A549 (cell line): Measurements from ENCODE around the gene GPRIN1. TPM values are rescaled to one million over a fixed set of nuclear protein-coding genes. Genes with fewer than 3 reads are reported as not detected.

Experiments
- ATAC-seq, 2 experiments: fragments of 200-7000 bp in 1 of 2; fragments of >200 bp in 1 of 2; cut with Nextera tagmentation in 1 of 2; cut with Tn5 transposase in 1 of 2; 3 replicates each; pipeline versions ENCODE4 v1.8.0 to v1.9.1; 2018 to 2020; ENCODE audit warnings: mild to moderate bottlenecking in 1 of 2, moderate library complexity in 1 of 2
- CTCF ChIA-PET: fragments of 300-600 bp; sonication (Branson Sonifier 250); formaldehyde crosslinking; extraction: SDS; loops from one replicate; lab custom pipeline; 2021; ENCODE audit warnings: antibody characterized with exemption, inconsistent platforms; lab: Yijun Ruan, JAX
- POLR2A ChIA-PET: fragments of 350-600 bp; formaldehyde crosslinking; extraction: SDS; loops from one replicate; lab custom pipeline; 2021; ENCODE audit warnings: antibody characterized with exemption, inconsistent platforms; lab: Yijun Ruan, JAX
- DNase-seq, 2 experiments: peaks; one replicate each; pipeline versions ENCODE4 v3.0.0 to v3.0.0-alpha.2; 2011 to 2016; ENCODE audit warnings: low read depth in 1 of 2, low spot score in 1 of 2
- FAIRE-seq: peaks from 2 replicates; lab custom pipeline; 2011; peaks lifted over from hg19 to GRCh38; lab: Jason Lieb, UNC
- H3K27ac ChIP-seq, 2 experiments: fragments of >200 bp; sonication (Bioruptor Twin); formaldehyde crosslinking; 3 replicates each; pipeline ENCODE4 v1.5.1; 2016 to 2017
- H3K4me1 ChIP-seq: fragments of >200 bp; sonication (Bioruptor Twin); formaldehyde crosslinking; 3 replicates; pipeline ENCODE4 v1.6.1; 2016
- H3K4me2 ChIP-seq: fragments of >200 bp; sonication (Bioruptor Twin); formaldehyde crosslinking; 3 replicates; pipeline ENCODE4 v1.6.1; 2016
- H3K4me3 ChIP-seq: fragments of >200 bp; sonication (Bioruptor Twin); formaldehyde crosslinking; 3 replicates; pipeline ENCODE4 v1.5.1; 2016
- H3K9me3 ChIP-seq: fragments of >200 bp; sonication (Bioruptor Twin); formaldehyde crosslinking; 3 replicates; pipeline ENCODE4 v1.6.1; 2016
- ATOH8 ChIP-seq: fragments of 250-450 bp; sonication (Bioruptor Pico); IDR thresholded peaks from 2 replicates; pipeline ENCODE4 v1.5.0; 2020; ENCODE audit warnings: low read depth, mild to moderate bottlenecking, moderate library complexity
- EHMT2 ChIP-seq: fragments of 200-600 bp; sonication (generic); IDR thresholded peaks from 2 replicates; pipeline ENCODE4 v1.6.1; 2016; ENCODE audit warnings: antibody characterized with exemption, low read depth, mild to moderate bottlenecking, moderate library complexity
- FOSL2 ChIP-seq, 2 experiments: fragments of 450-650 bp in 1 of 2; fragments of >200 bp in 1 of 2; sonication (Bioruptor Twin) in 1 of 2; formaldehyde crosslinking; IDR thresholded peaks; 2 replicates each; pipeline versions ENCODE4 v1.5.0 to v1.6.1; 2016 to 2020; ENCODE audit warnings: mild to moderate bottlenecking in 1 of 2, moderate library complexity in 1 of 2
- FOXS1 ChIP-seq: fragments of 250-450 bp; sonication (Bioruptor Pico); IDR thresholded peaks from 2 replicates; pipeline ENCODE4 v1.5.0; 2020; ENCODE audit warnings: mild to moderate bottlenecking, moderate library complexity
- GATA3 ChIP-seq: IDR thresholded peaks from 2 replicates; pipeline ENCODE4 v1.6.1; 2012; ENCODE audit warnings: borderline replicate concordance
- HOXB13 ChIP-seq: fragments of 250-450 bp; sonication (Bioruptor Pico); IDR thresholded peaks from 2 replicates; pipeline ENCODE4 v1.5.0; 2020; ENCODE audit warnings: low read depth, mild to moderate bottlenecking, moderate library complexity
- HOXB5 ChIP-seq: fragments of 250-450 bp; sonication (Bioruptor Pico); IDR thresholded peaks from 2 replicates; pipeline ENCODE4 v1.5.0; 2020; ENCODE audit warnings: mild to moderate bottlenecking, moderate library complexity
- JUN ChIP-seq, 2 experiments: fragments of >200 bp; sonication (Bioruptor Twin); formaldehyde crosslinking; IDR thresholded peaks; 2 replicates in 1 of 2; 3 replicates in 1 of 2; pipeline ENCODE4 v1.6.1; 2016 to 2017
- KDM5A ChIP-seq: fragments of 200-600 bp; sonication (generic); IDR thresholded peaks from 2 replicates; pipeline ENCODE4 v1.6.1; 2016; ENCODE audit warnings: antibody characterized with exemption, mild to moderate bottlenecking
- MAFK ChIP-seq: fragments of 450-650 bp; IDR thresholded peaks from 2 replicates; pipeline ENCODE4 v1.6.1; 2014; ENCODE audit not compliant: partially characterized antibody
- NFE2L2 ChIP-seq: fragments of 150-350 bp; conservative IDR thresholded peaks from 2 replicates; pipeline ENCODE4 v1.6.1; 2014; ENCODE audit warnings: low read length
- NPAS2 ChIP-seq: fragments of 250-450 bp; sonication (Bioruptor Pico); IDR thresholded peaks from 2 replicates; pipeline ENCODE4 v1.8.0; 2022; ENCODE audit warnings: mild to moderate bottlenecking, moderate library complexity, borderline replicate concordance
- PHF8 ChIP-seq: fragments of 200-600 bp; sonication (generic); IDR thresholded peaks from 2 replicates; pipeline ENCODE4 v1.6.1; 2016; ENCODE audit warnings: low read depth, mild to moderate bottlenecking, antibody characterized with exemption, moderate library complexity, borderline replicate concordance
- POLR2A ChIP-seq: IDR thresholded peaks from 2 replicates; pipeline ENCODE4 v1.6.1; 2012; ENCODE audit warnings: mild to moderate bottlenecking, low read length
- RAD21 ChIP-seq, 2 experiments: fragments of >200 bp in 1 of 2; sonication (Bioruptor Twin) in 1 of 2; formaldehyde crosslinking in 1 of 2; IDR thresholded peaks in 1 of 2; conservative IDR thresholded peaks in 1 of 2; 2 replicates in 1 of 2; 3 replicates in 1 of 2; pipeline ENCODE4 v1.6.1; 2012 to 2018; ENCODE audit warnings: inconsistent platforms in 1 of 2
- REST ChIP-seq: fragments of 200-600 bp; sonication (generic); IDR thresholded peaks from 2 replicates; pipeline ENCODE4 v1.6.1; 2016; ENCODE audit warnings: antibody characterized with exemption, mild to moderate bottlenecking, moderate library complexity
- RFX5 ChIP-seq: fragments of 450-650 bp; IDR thresholded peaks from 2 replicates; pipeline ENCODE4 v1.7.1; 2014; ENCODE audit warnings: antibody characterized with exemption, mild to moderate bottlenecking, moderate library complexity
- SREBF2 ChIP-seq: fragments of 450-650 bp; IDR thresholded peaks from 2 replicates; pipeline ENCODE4 v1.6.1; 2014; ENCODE audit warnings: mild to moderate bottlenecking, moderate library complexity
- ZC3H11A ChIP-seq: fragments of 450-650 bp; IDR thresholded peaks from 2 replicates; pipeline ENCODE4 v1.6.1; 2014; ENCODE audit warnings: antibody characterized with exemption, mild to moderate bottlenecking
- WGBS: methylation state at CpG from one replicate; pipeline ENCODE4 v1.1.6; 2017; ENCODE audit errors: missing lambda C conversion rate; 5-methylcytosine and 5-hydroxymethylcytosine counted together
- polyA plus RNA-seq, 4 experiments: library from polyadenylated mRNA; depleted of rRNA in 3 of 4; stranded (reverse); fragments of >200 nt; fragmentation: RNase III in 1 of 4; extraction: RNeasy Plus Mini Kit Qiagen cat#74134 plus additional on column Dnase treatment in 1 of 4; gene quantifications; 2 replicates in 3 of 4; 3 replicates in 1 of 4; pipeline ENCODE4 v1.2.3, GENCODE V29; 2011 to 2017
- TF ChIP-seq, protein P1 (sequence below): fragments of >200 bp; sonication (Bioruptor Twin); formaldehyde crosslinking; IDR thresholded peaks from 3 replicates; pipeline ENCODE4 v1.6.1; 2016
- TF ChIP-seq, protein P2 (sequence below): fragments of 150-350 bp; IDR thresholded peaks from 2 replicates; pipeline ENCODE4 v1.6.1; 2014; ENCODE audit warnings: low read depth, mild to moderate bottlenecking, low read length

The GPRIN1 gene
- polyA plus RNA-seq, 2 of the 4 experiments (the other 2 are of a cell fraction), result 3.1 to 6.7 TPM

- no peak for DNase-seq
- Histone ChIP-seq H3K4me1 (peaks cover 14% of the 10 kb centered on the region), H3K4me2 (peak overlapping the region; percentile 94), H3K9me3 (no peaks in the 10 kb centered on the region), H3K27ac (peak overlapping the region; percentile 83 to 88), H3K4me3 (peak overlapping the region; percentile 48)
- POLR2A ChIA-PET, result interaction anchor here (0.6 to 2.5 kb wide), 13 partner anchors 10 to 199 kb away, joined by 3 to 24 read pairs (median 4); partner anchors contain the start of genes EIF4E1B, FAF2, RNF44 and SNCB
- TF ChIP-seq POLR2A (no peak), NPAS2 (CRISPR knock-in tag) (peak; percentile 35; the same call in 1 of the 2 replicates), NFE2L2 (no peak), PHF8 (0 out of 2 replicates have a peak, but pooled peaks have one; percentile 86)
- CTCF ChIA-PET, result interaction anchor here (0.6 to 6.8 kb wide), 17 partner anchors 11 to 406 kb away, joined by 3 to 68 read pairs (median 4); no protein-coding TSS in a partner anchor
- WGBS, result 11% methylated on average over 11 of the region's 11 CpGs
- no peak for FAIRE-seq
- peak; percentile 25 to 33 for ATAC-seq
Observed at GRCh38 chr5:176646707-176647029, 36.7 kb upstream of the GPRIN1 start.

DNA sequence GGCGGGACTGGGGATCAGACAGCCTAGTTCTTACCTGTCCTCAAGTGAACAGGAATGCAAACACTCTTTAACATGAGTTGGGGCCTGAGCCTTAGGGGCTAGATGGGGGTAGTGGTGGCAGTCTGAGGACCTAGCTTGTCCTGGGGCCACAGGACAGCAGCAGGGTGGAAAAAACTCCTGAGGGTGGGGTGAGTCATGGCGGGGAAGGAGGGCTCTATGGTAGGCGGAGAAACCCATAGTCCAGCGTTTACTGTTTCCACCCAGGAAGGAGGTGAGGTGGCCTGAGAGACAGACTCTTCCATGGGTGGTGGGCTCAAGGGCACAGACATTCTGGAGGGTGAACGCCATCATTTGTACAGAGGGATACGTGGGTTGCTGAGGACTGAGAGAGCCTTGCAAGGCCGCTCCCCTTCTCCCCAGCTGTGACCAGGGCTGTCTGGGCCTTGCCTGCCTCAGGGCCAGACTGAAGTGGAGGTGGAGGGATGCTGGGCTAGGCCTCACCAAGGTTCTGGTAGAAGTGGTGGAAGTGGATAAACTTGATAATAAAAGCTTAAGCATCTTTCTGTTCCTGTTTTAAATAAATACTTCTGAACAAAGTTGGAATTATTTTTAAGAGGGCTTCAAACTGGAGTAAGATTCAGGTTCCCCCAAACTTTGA is 36.2 kb upstream of the GPRIN1 start:
- no peak for FAIRE-seq
- no peak for TF ChIP-seq RAD21 (conservative IDR thresholded peaks at IDR 0.05 in 1 of 2, IDR thresholded peaks at IDR 0.05 in 1 of 2)
- no peak for TF ChIP-seq RFX5
- TF ChIP-seq ZC3H11A, result no peak
- TF ChIP-seq FOXS1 (CRISPR knock-in tag), result no peak
- TF ChIP-seq PHF8, result no peak
- TF ChIP-seq KDM5A, result no peak
- no peak for TF ChIP-seq ATOH8
- POLR2A ChIA-PET, result interaction anchor here (1.0 to 2.5 kb wide), 5 partner anchors 11 to 109 kb away, joined by 3 to 24 read pairs (median 8); partner anchors contain the start of genes EIF4E1B, RNF44 and SNCB
- no peak for ATAC-seq
- WGBS, result 88% methylated on average over 7 of the region's 7 CpGs
- Histone ChIP-seq H3K4me2 (peak overlapping the region; percentile 94), H3K27ac (peak overlapping the region; percentile 83 to 88), H3K9me3 (no peaks in the 10 kb centered on the region), H3K4me3 (peak overlapping the region; percentile 48), H3K4me1 (peaks cover 14% of the 10 kb centered on the region)
- CTCF ChIA-PET, result interaction anchor here (0.6 to 6.8 kb wide), 13 partner anchors 12 to 241 kb away, joined by 3 to 68 read pairs (median 5); no protein-coding TSS in a partner anchor
- no peak for DNase-seq

DNA sequence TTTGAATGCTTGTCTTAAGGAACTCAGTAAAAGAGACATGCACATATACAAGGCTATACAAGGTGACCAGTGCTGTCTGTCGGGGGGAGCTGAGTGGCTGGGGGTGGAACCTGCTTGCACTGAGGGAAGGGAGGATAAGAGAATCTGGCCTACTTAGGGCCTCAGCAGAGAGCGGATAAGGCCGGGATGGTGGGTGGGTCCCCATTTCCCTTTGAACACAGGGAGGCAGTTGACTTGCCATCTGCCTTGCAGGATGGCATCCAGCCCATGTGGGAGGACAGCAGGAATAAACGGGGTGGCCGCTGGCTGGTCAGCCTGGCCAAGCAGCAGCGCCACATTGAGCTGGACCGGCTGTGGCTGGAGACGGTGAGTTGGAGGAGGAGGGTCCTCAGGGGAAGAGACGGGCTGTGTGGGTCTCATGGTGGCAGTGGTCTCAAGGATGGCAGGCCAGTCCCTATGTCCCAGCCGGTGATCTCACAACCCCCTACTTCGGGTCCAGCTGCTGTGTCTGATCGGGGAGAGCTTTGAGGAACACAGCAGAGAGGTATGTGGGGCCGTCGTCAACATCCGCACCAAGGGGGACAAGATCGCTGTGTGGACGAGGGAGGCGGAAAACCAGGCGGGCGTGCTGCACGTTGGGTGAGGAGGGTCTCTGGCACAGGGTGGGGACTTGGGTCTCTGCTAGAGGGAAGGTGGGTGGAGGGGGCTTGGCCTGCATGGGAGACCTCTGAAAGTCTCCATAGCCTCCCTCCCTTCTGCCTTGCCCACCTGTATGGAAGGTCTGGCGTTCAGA is 35.1 kb upstream of the GPRIN1 start:
- CTCF ChIA-PET, result interaction anchor here (0.7 to 2.1 kb wide), 6 partner anchors 12 to 229 kb away, joined by 3 to 12 read pairs (median 4); partner anchors contain the start of gene CLTB

More for the DNA sequence above, 35.1 kb upstream of the GPRIN1 start:
- no peak for TF ChIP-seq KDM5A
- TF ChIP-seq, protein P1, sequence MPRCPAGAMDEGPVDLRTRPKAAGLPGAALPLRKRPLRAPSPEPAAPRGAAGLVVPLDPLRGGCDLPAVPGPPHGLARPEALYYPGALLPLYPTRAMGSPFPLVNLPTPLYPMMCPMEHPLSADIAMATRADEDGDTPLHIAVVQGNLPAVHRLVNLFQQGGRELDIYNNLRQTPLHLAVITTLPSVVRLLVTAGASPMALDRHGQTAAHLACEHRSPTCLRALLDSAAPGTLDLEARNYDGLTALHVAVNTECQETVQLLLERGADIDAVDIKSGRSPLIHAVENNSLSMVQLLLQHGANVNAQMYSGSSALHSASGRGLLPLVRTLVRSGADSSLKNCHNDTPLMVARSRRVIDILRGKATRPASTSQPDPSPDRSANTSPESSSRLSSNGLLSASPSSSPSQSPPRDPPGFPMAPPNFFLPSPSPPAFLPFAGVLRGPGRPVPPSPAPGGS, result no peak
- no peak for TF ChIP-seq HOXB13
- TF ChIP-seq FOSL2 (IDR thresholded peaks at IDR 0.05), result no peak
- TF ChIP-seq FOSL2 (CRISPR knock-in tag; IDR thresholded peaks at IDR 0.05), result no peak
- no peak for TF ChIP-seq REST
- no peak for TF ChIP-seq EHMT2
- TF ChIP-seq MAFK, result no peak
- TF ChIP-seq SREBF2, result no peak
- TF ChIP-seq HOXB5 (CRISPR knock-in tag), result no peak
- TF ChIP-seq, protein P2, sequence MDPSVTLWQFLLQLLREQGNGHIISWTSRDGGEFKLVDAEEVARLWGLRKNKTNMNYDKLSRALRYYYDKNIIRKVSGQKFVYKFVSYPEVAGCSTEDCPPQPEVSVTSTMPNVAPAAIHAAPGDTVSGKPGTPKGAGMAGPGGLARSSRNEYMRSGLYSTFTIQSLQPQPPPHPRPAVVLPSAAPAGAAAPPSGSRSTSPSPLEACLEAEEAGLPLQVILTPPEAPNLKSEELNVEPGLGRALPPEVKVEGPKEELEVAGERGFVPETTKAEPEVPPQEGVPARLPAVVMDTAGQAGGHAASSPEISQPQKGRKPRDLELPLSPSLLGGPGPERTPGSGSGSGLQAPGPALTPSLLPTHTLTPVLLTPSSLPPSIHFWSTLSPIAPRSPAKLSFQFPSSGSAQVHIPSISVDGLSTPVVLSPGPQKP, result no peak
- no peak for TF ChIP-seq JUN (IDR thresholded peaks at IDR 0.05)
- no peak for TF ChIP-seq GATA3
- TF ChIP-seq, all 56 proteins: peak for 0
- Histone ChIP-seq H3K4me1 (peaks cover 14% of the 10 kb centered on the region), H3K27ac (no peak overlapping the region), H3K4me2 (no peak overlapping the region), H3K4me3 (no peak overlapping the region), H3K9me3 (no peaks in the 10 kb centered on the region)
- WGBS, result 84% methylated on average over 22 of the region's 22 CpGs
- FAIRE-seq (no peak), ATAC-seq (no peak), DNase-seq (no peak)
- POLR2A ChIA-PET, result no interaction called here
